Measurements from ENCODE around the gene ZNF354C.

DNA sequence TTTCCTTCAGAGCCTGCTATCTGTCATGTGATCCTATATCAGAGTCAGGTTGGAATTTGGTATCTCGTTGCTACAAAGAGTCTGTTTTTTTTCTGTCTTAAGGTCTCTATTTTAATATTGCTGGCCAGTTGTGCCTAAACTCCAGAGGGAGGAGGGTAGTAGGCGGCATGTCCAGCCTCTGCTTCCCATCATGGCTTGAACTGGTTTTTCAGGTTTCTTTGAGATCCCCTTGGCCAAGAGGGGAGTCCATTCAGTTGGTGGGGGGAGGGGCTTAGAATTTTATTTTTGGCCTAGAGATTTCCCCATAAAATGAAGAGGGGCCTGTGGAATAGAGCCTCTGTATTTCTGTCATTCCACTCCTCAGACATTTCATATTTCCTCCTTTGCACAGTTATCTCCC lies 15.4 kb upstream of the ZNF354C start:
- TF ChIP-seq, protein P1, sequence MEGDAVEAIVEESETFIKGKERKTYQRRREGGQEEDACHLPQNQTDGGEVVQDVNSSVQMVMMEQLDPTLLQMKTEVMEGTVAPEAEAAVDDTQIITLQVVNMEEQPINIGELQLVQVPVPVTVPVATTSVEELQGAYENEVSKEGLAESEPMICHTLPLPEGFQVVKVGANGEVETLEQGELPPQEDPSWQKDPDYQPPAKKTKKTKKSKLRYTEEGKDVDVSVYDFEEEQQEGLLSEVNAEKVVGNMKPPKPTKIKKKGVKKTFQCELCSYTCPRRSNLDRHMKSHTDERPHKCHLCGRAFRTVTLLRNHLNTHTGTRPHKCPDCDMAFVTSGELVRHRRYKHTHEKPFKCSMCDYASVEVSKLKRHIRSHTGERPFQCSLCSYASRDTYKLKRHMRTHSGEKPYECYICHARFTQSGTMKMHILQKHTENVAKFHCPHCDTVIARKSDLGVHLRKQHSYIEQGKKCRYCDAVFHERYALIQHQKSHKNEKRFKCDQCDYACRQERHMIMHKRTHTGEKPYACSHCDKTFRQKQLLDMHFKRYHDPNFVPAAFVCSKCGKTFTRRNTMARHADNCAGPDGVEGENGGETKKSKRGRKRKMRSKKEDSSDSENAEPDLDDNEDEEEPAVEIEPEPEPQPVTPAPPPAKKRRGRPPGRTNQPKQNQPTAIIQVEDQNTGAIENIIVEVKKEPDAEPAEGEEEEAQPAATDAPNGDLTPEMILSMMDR (IDR thresholded peaks at IDR 0.05), result no peak
- TF ChIP-seq POLR2A (IDR thresholded peaks at IDR 0.05), result no peak
